H9 (cell line): ENCODE data around the gene MAP2. TPM values are rescaled to one million over a fixed set of nuclear protein-coding genes. Genes with fewer than 3 reads are reported as not detected.
A peak's percentile ranks its signal among the peaks of the same experiment; 100 is the strongest.

Experiments used
- DNase-seq: peaks from one replicate; pipeline ENCODE4 v3.0.0-alpha.2; 2017
- H2AFZ ChIP-seq: one replicate; pipeline ENCODE4 v1.6.1; 2013; ENCODE audit warnings: mild to moderate bottlenecking, low read length, control low read depth, moderate library complexity
- H2AK5ac ChIP-seq: 2 replicates; pipeline ENCODE4 v1.6.1; 2013; ENCODE audit warnings: low read length, control low read depth, mixed read lengths; ENCODE audit not compliant: insufficient read length
- H2BK120ac ChIP-seq: one replicate; pipeline ENCODE4 v1.6.1; 2013; ENCODE audit warnings: low read depth, mild to moderate bottlenecking, low read length, control low read depth, inconsistent platforms; ENCODE audit not compliant: poor library complexity, severe bottlenecking
- H2BK12ac ChIP-seq: 2 replicates; pipeline ENCODE4 v1.6.1; 2013; ENCODE audit warnings: low read length, control low read depth, mixed read lengths, low read depth; ENCODE audit not compliant: insufficient read length
- H2BK15ac ChIP-seq: 2 replicates; pipeline ENCODE4 v1.6.1; 2013; ENCODE audit warnings: low read depth, low read length, control low read depth
- H2BK20ac ChIP-seq: one replicate; pipeline ENCODE4 v1.6.1; 2013; ENCODE audit warnings: low read depth, mild to moderate bottlenecking, low read length, control low read depth, inconsistent platforms; ENCODE audit not compliant: poor library complexity, severe bottlenecking
- H2BK5ac ChIP-seq: 2 replicates; pipeline ENCODE4 v1.6.1; 2013; ENCODE audit warnings: low read length, control low read depth, mixed read lengths; ENCODE audit not compliant: insufficient read length
- H3K14ac ChIP-seq: 2 replicates; pipeline ENCODE4 v1.6.1; 2013; ENCODE audit warnings: low read length, control low read depth; ENCODE audit not compliant: insufficient read depth
- H3K18ac ChIP-seq: 2 replicates; pipeline ENCODE4 v1.6.1; 2013; ENCODE audit warnings: low read depth, mild to moderate bottlenecking, mixed read lengths, low read length, control low read depth; ENCODE audit not compliant: insufficient read length
- H3K23ac ChIP-seq: 2 replicates; pipeline ENCODE4 v1.6.1; 2013; ENCODE audit warnings: low read length, control low read depth, mixed read lengths, low read depth; ENCODE audit not compliant: insufficient read length
- H3K23me2 ChIP-seq: 2 replicates; pipeline ENCODE4 v1.6.1; 2013; ENCODE audit warnings: low read depth, mild to moderate bottlenecking, mixed read lengths, low read length, control low read depth; ENCODE audit not compliant: insufficient read length, poor library complexity, severe bottlenecking
- H3K27ac ChIP-seq: 2 replicates; pipeline ENCODE4 v1.5.1; 2013; ENCODE audit warnings: low read length, control low read depth, mixed read lengths, low read depth; ENCODE audit not compliant: insufficient read length
- H3K27me3 ChIP-seq: 2 replicates; pipeline ENCODE4 v1.6.1; 2013; ENCODE audit warnings: low read length, control low read depth, inconsistent platforms; ENCODE audit not compliant: insufficient read depth
- H3K4ac ChIP-seq: 2 replicates; pipeline ENCODE4 v1.6.1; 2013; ENCODE audit warnings: low read depth, mild to moderate bottlenecking, control low read depth, inconsistent platforms, low read length, moderate library complexity
- H3K4me1 ChIP-seq: 2 replicates; pipeline ENCODE4 v1.6.1; 2013; ENCODE audit warnings: low read length, control low read depth, inconsistent platforms; ENCODE audit not compliant: insufficient read depth
- H3K4me2 ChIP-seq: 2 replicates; pipeline ENCODE4 v1.6.1; 2013; ENCODE audit warnings: low read length, control low read depth, mixed read lengths; ENCODE audit not compliant: insufficient read length, insufficient read depth
- H3K56ac ChIP-seq: 2 replicates; pipeline ENCODE4 v1.6.1; 2013; ENCODE audit warnings: low read depth, mild to moderate bottlenecking, mixed read lengths, low read length, control low read depth; ENCODE audit not compliant: insufficient read length
- H3K79me1 ChIP-seq: 2 replicates; pipeline ENCODE4 v1.6.1; 2013; ENCODE audit warnings: low read depth, mild to moderate bottlenecking, moderate library complexity, low read length, control low read depth, inconsistent platforms; ENCODE audit not compliant: insufficient read depth, poor library complexity, severe bottlenecking
- H3K79me2 ChIP-seq: 2 replicates; pipeline ENCODE4 v1.6.1; 2013; ENCODE audit warnings: low read length, control low read depth, inconsistent platforms; ENCODE audit not compliant: insufficient read depth
- H3K9ac ChIP-seq: 2 replicates; pipeline ENCODE4 v1.6.1; 2013; ENCODE audit warnings: low read length, control low read depth, mixed read lengths; ENCODE audit not compliant: insufficient read length; ENCODE audit errors: extremely low read depth
- H3K9me3 ChIP-seq: one replicate; pipeline ENCODE4 v1.6.1; 2013; ENCODE audit warnings: low read depth, low read length, inconsistent platforms; ENCODE audit not compliant: control insufficient read depth
- H3T11ph ChIP-seq: one replicate; pipeline ENCODE4 v1.6.1; 2013; ENCODE audit warnings: mild to moderate bottlenecking, low read length, control low read depth, inconsistent platforms
- H4K20me1 ChIP-seq: one replicate; pipeline ENCODE4 v1.6.1; 2013; ENCODE audit not compliant: control insufficient read depth, insufficient read length, insufficient read depth
- H4K5ac ChIP-seq: 2 replicates; pipeline ENCODE4 v1.6.1; 2013; ENCODE audit warnings: low read depth, mild to moderate bottlenecking, mixed read lengths, low read length, control low read depth; ENCODE audit not compliant: insufficient read length
- H4K8ac ChIP-seq: replicated peaks from 2 replicates; pipeline ENCODE4 v1.6.1; 2013; ENCODE audit warnings: low read length, control low read depth, mixed read lengths, low read depth; ENCODE audit not compliant: insufficient read length
- H4K91ac ChIP-seq: 2 replicates; pipeline ENCODE4 v1.6.1; 2013; ENCODE audit warnings: low read depth, mild to moderate bottlenecking, moderate library complexity, mixed read lengths, low read length, control low read depth; ENCODE audit not compliant: insufficient read length
- H3K27ac Mint-ChIP-seq, 3 experiments: 2 replicates in 2 of 3; 3 replicates in 1 of 3; pipeline ENCODE4 v1.8.0; 2020 to 2021; ENCODE audit warnings: mixed read lengths in 3 of 3, mild to moderate bottlenecking in 1 of 3, moderate library complexity in 1 of 3
- H3K27me3 Mint-ChIP-seq: 2 replicates; pipeline ENCODE4 v1.8.0; 2021; ENCODE audit warnings: low read depth, mild to moderate bottlenecking, moderate library complexity, mixed read lengths
- H3K36me3 Mint-ChIP-seq, 3 experiments: 2 replicates in 2 of 3; 3 replicates in 1 of 3; pipeline ENCODE4 v1.8.0; 2020 to 2021; ENCODE audit warnings: low read depth in 3 of 3, mixed read lengths in 3 of 3; ENCODE audit not compliant: insufficient read depth in 1 of 3
- H3K4me1 Mint-ChIP-seq, 2 experiments: 2 replicates each; pipeline ENCODE4 v1.8.0; 2020; ENCODE audit warnings: mixed read lengths in 2 of 2
- H3K4me3 Mint-ChIP-seq, 2 experiments: 2 replicates in 1 of 2; 3 replicates in 1 of 2; pipeline ENCODE4 v1.8.0; 2020 to 2021; ENCODE audit warnings: mild to moderate bottlenecking in 2 of 2, mixed read lengths in 2 of 2, moderate library complexity in 1 of 2
- H3K9me3 Mint-ChIP-seq, 2 experiments: 2 replicates in 1 of 2; 3 replicates in 1 of 2; pipeline ENCODE4 v1.8.0; 2020; ENCODE audit warnings: mild to moderate bottlenecking in 2 of 2, mixed read lengths in 2 of 2, moderate library complexity in 1 of 2
- CTCF ChIP-seq: fragments of 200-600 bp; sonication (generic); conservative IDR thresholded peaks from 3 replicates; pipeline ENCODE4 v1.8.0; 2021; ENCODE audit warnings: antibody characterized with exemption, mild to moderate bottlenecking
- WGBS: extraction: QIAGEN DNeasy Blood & Tissue Kit; methylation state at CpG from one replicate; pipeline ENCODE4 v1.1.7; 2013; ENCODE audit warnings: missing lambda C conversion rate, low lambda C conversion rate, mixed read lengths; ENCODE audit not compliant: insufficient read length; ENCODE audit errors: extremely low coverage; 5-methylcytosine and 5-hydroxymethylcytosine counted together
- total RNA-seq: library from RNA; stranded (reverse); gene quantifications from 2 replicates; pipeline ENCODE4 v1.2.1, GENCODE V29; 2021

The MAP2 gene
- total RNA-seq, 1 experiment from 2014 or later: 0.87 TPM

GRCh38 chr2:209463226-209463625 is 39.4 kb downstream of the MAP2 start:
- TF ChIP-seq CTCF: peak; percentile 54
- no peaks in the 10 kb centered on the region for H3K23me2 ChIP-seq
- Mint-ChIP-seq H3K27me3 (peaks cover 2% of the 10 kb centered on the region; the same call in 1 of the 2 replicates), H3K36me3 (peaks cover 0 to 12% (median 8%) of the 10 kb centered on the region in 3 experiments; a peak in 5 of 7 replicates), H3K27ac (no peak overlapping the region), H3K4me1 (peaks cover 10 to 18% of the 10 kb centered on the region in 2 experiments), H3K9me3 (peaks cover 0 to 6% of the 10 kb centered on the region in 2 experiments), H3K4me3 (no peak overlapping the region)
- H3K9ac ChIP-seq: no peak overlapping the region
- H2AK5ac ChIP-seq: no peak overlapping the region
- no peak overlapping the region for H2BK12ac ChIP-seq
- H2AFZ ChIP-seq: no peak overlapping the region
- no CpG with 5 or more reads among the region's 1 CpG for WGBS
- H4K5ac ChIP-seq: no peak overlapping the region
- no peak overlapping the region for H3K14ac ChIP-seq
- no peaks in the 10 kb centered on the region for H3K4me1 ChIP-seq
- no peak for DNase-seq
- no peak overlapping the region for H3T11ph ChIP-seq
- H4K91ac ChIP-seq: no peak overlapping the region
- no peaks in the 10 kb centered on the region for H3K27me3 ChIP-seq
- H3K27ac ChIP-seq: no peak overlapping the region
- no peaks in the 10 kb centered on the region for H4K20me1 ChIP-seq
- no peak overlapping the region for H2BK15ac ChIP-seq
- no peak overlapping the region for H4K8ac ChIP-seq
- no peak overlapping the region for H2BK120ac ChIP-seq
- H2BK5ac ChIP-seq: no peak overlapping the region
- no peak overlapping the region for H2BK20ac ChIP-seq
- H3K9me3 ChIP-seq: no peaks in the 10 kb centered on the region
- no peak overlapping the region for H3K4me2 ChIP-seq
- no peak overlapping the region for H3K18ac ChIP-seq
- no peaks in the 10 kb centered on the region for H3K79me1 ChIP-seq
- no peak overlapping the region for H3K56ac ChIP-seq
- H3K79me2 ChIP-seq: no peaks in the 10 kb centered on the region
- H3K4ac ChIP-seq: no peak overlapping the region
- H3K23ac ChIP-seq: no peak overlapping the region
